H1 (cell line): ENCODE measurements around the gene TECTB. TPM values are rescaled to one million over a fixed set of nuclear protein-coding genes. Genes with fewer than 3 reads are reported as not detected.

Experiments used
- CTCF ChIA-PET: fragments of 300-600 bp; sonication (Branson Sonifier 250); formaldehyde crosslinking; loops from one replicate; lab custom pipeline; 2021; ENCODE audit not compliant: partially characterized antibody; lab: Charles Lee
- POLR2A ChIA-PET: fragments of 300-600 bp; sonication (Branson Sonifier 250); formaldehyde crosslinking; loops from one replicate; lab custom pipeline; 2021; ENCODE audit warnings: inconsistent platforms; ENCODE audit not compliant: partially characterized antibody; lab: Charles Lee
- DNase-seq, 2 experiments: peaks; one replicate each; pipeline versions ENCODE4 v3.0.0 to v3.0.0-alpha.2; 2010 to 2022; ENCODE audit warnings: low spot score in 2 of 2, low read depth in 1 of 2, mixed read lengths in 1 of 2
- FAIRE-seq: peaks from 2 replicates; lab custom pipeline; 2011; peaks lifted over from hg19 to GRCh38; lab: Jason Lieb, UNC
- H2AFZ ChIP-seq: 2 replicates; pipeline ENCODE4 v1.8.1; 2012; ENCODE audit warnings: low read length, inconsistent platforms
- H2AK5ac ChIP-seq: 2 replicates; pipeline ENCODE4 v1.6.1; 2013; ENCODE audit warnings: low read depth, low read length
- H2BK120ac ChIP-seq: replicated peaks from 2 replicates; pipeline ENCODE3; 2013; ENCODE audit warnings: low read depth, low read length, inconsistent platforms
- H2BK12ac ChIP-seq: 2 replicates; pipeline ENCODE4 v1.6.1; 2013; ENCODE audit warnings: low read depth, low read length
- H2BK15ac ChIP-seq: 2 replicates; pipeline ENCODE4 v1.6.1; 2013; ENCODE audit warnings: low read length
- H2BK20ac ChIP-seq: 2 replicates; pipeline ENCODE4 v1.6.1; 2013; ENCODE audit warnings: low read length
- H2BK5ac ChIP-seq: 2 replicates; pipeline ENCODE4 v1.6.1; 2013; ENCODE audit warnings: low read depth, low read length
- H3K14ac ChIP-seq: 2 replicates; pipeline ENCODE4 v1.6.1; 2013; ENCODE audit warnings: inconsistent platforms; ENCODE audit not compliant: insufficient read length
- H3K18ac ChIP-seq: 2 replicates; pipeline ENCODE4 v1.6.1; 2013; ENCODE audit warnings: low read length; ENCODE audit errors: extremely low read depth
- H3K23ac ChIP-seq: 2 replicates; pipeline ENCODE4 v1.6.1; 2013; ENCODE audit warnings: inconsistent platforms; ENCODE audit not compliant: insufficient read length
- H3K23me2 ChIP-seq: 2 replicates; pipeline ENCODE4 v1.6.1; 2013; ENCODE audit warnings: low read depth, low read length
- H3K27ac ChIP-seq: 2 replicates; pipeline ENCODE4 v1.6.1; 2011; ENCODE audit warnings: low read depth, low read length, inconsistent platforms
- H3K27me3 ChIP-seq, 4 experiments: replicated peaks in 1 of 4; 1 replicate in 1 of 4; 2 replicates in 3 of 4; pipeline versions ENCODE4 v1.6.1 to v1.8.1; 2011 to 2013; ENCODE audit warnings: low read length in 3 of 4, mild to moderate bottlenecking in 3 of 4, inconsistent platforms in 2 of 4, mixed read lengths in 2 of 4, moderate library complexity in 1 of 4; ENCODE audit not compliant: control insufficient read depth in 3 of 4, insufficient read depth in 3 of 4; ENCODE audit errors: extremely low read depth in 1 of 4
- H3K36me3 ChIP-seq, 4 experiments: 2 replicates each; pipeline versions ENCODE4 v1.6.1 to v1.8.1; 2011 to 2013; ENCODE audit warnings: mild to moderate bottlenecking in 4 of 4, low read length in 3 of 4, moderate library complexity in 2 of 4, control low read depth in 1 of 4, inconsistent platforms in 1 of 4; ENCODE audit not compliant: insufficient read depth in 4 of 4, control insufficient read depth in 2 of 4
- H3K4ac ChIP-seq: replicated peaks from 2 replicates; pipeline ENCODE3; 2013; ENCODE audit warnings: low read length, low read depth, mixed read lengths, inconsistent platforms; ENCODE audit not compliant: insufficient read length
- H3K4me1 ChIP-seq, 4 experiments: replicated peaks in 1 of 4; 1 replicate in 1 of 4; 2 replicates in 3 of 4; pipeline versions ENCODE4 v1.6.1 to v1.8.1; 2011 to 2013; ENCODE audit warnings: low read length in 3 of 4, inconsistent platforms in 2 of 4, mixed read lengths in 1 of 4; ENCODE audit not compliant: insufficient read depth in 4 of 4, control insufficient read depth in 3 of 4
- H3K4me2 ChIP-seq, 2 experiments: 2 replicates each; pipeline versions ENCODE4 v1.6.1 to v1.8.1; 2011 to 2013; ENCODE audit warnings: low read depth in 2 of 2, low read length in 2 of 2, control low read depth in 1 of 2, inconsistent platforms in 1 of 2, mild to moderate bottlenecking in 1 of 2; ENCODE audit not compliant: insufficient read depth in 1 of 2
- H3K4me3 ChIP-seq, 4 experiments: fragments of 200-600, 300-600 bp in 1 of 4; sonication (generic), shearing (Covaris generic), sonication (Bioruptor Twin) in 1 of 4; 2 replicates each; pipeline versions ENCODE4 v1.5.1 to v1.8.1; 2011 to 2016; ENCODE audit warnings: low read length in 4 of 4, low read depth in 3 of 4, control low read depth in 2 of 4, inconsistent platforms in 2 of 4, mild to moderate bottlenecking in 2 of 4, mixed read lengths in 1 of 4, moderate library complexity in 1 of 4; ENCODE audit not compliant: insufficient read depth in 2 of 4; ENCODE audit errors: extremely low read depth in 1 of 4
- H3K56ac ChIP-seq: replicated peaks from 2 replicates; pipeline ENCODE3; 2013; ENCODE audit warnings: low read depth, mild to moderate bottlenecking, mixed read lengths, low read length, inconsistent platforms; ENCODE audit not compliant: insufficient read length
- H3K79me1 ChIP-seq: 2 replicates; pipeline ENCODE4 v1.6.1; 2013; ENCODE audit warnings: low read depth, low read length, control low read depth
- H3K79me2 ChIP-seq, 2 experiments: 2 replicates each; pipeline versions ENCODE4 v1.6.1 to v1.8.1; 2012 to 2013; ENCODE audit warnings: low read length in 2 of 2, mild to moderate bottlenecking in 2 of 2, inconsistent platforms in 1 of 2; ENCODE audit not compliant: insufficient read depth in 2 of 2, control insufficient read depth in 1 of 2
- H3K9ac ChIP-seq, 4 experiments: replicated peaks in 1 of 4; 1 replicate in 1 of 4; 2 replicates in 3 of 4; pipeline versions ENCODE4 v1.6.1 to v1.8.1; 2011 to 2013; ENCODE audit warnings: low read depth in 3 of 4, low read length in 3 of 4, control low read depth in 2 of 4, mild to moderate bottlenecking in 2 of 4, moderate library complexity in 2 of 4, inconsistent platforms in 1 of 4; ENCODE audit errors: extremely low read depth in 1 of 4
- H3K9me3 ChIP-seq, 2 experiments: 2 replicates each; pipeline versions ENCODE4 v1.6.1 to v1.8.1; 2012 to 2013; ENCODE audit warnings: mild to moderate bottlenecking in 2 of 2, moderate library complexity in 2 of 2, control low read depth in 1 of 2, inconsistent platforms in 1 of 2, low read depth in 1 of 2, low read length in 1 of 2, mixed read lengths in 1 of 2; ENCODE audit not compliant: insufficient read depth in 2 of 2
- H4K20me1 ChIP-seq, 2 experiments: replicated peaks in 1 of 2; 2 replicates each; pipeline versions ENCODE3 to v1.8.1; 2011 to 2013; ENCODE audit warnings: inconsistent platforms in 2 of 2, low read length in 2 of 2, mild to moderate bottlenecking in 1 of 2; ENCODE audit not compliant: insufficient read depth in 2 of 2, control insufficient read depth in 1 of 2
- H4K5ac ChIP-seq: 2 replicates; pipeline ENCODE4 v1.6.1; 2013; ENCODE audit warnings: low read length, low read depth, mixed read lengths, inconsistent platforms; ENCODE audit not compliant: insufficient read length
- H4K8ac ChIP-seq: 2 replicates; pipeline ENCODE4 v1.8.0; 2013; ENCODE audit warnings: mild to moderate bottlenecking, moderate library complexity, low read length, inconsistent platforms; ENCODE audit not compliant: insufficient read depth; ENCODE audit errors: extremely low read depth
- H4K91ac ChIP-seq: replicated peaks from 2 replicates; pipeline ENCODE3; 2013; ENCODE audit warnings: low read length, mixed read lengths, inconsistent platforms; ENCODE audit not compliant: insufficient read length
- BACH1 ChIP-seq: IDR thresholded peaks from 2 replicates; pipeline ENCODE4 v1.6.1; 2012; ENCODE audit warnings: low read length, improper control_type of control experiment
- BCL11A ChIP-seq, 2 experiments: IDR thresholded peaks; one replicate each; pipeline ENCODE4 v1.6.1; 2011; ENCODE audit warnings: low read depth in 2 of 2, low read length in 2 of 2, mild to moderate bottlenecking in 2 of 2
- CHD2 ChIP-seq: IDR thresholded peaks from 2 replicates; pipeline ENCODE4 v1.6.1; 2012; ENCODE audit warnings: low read length, improper control_type of control experiment
- EGR1 ChIP-seq: IDR thresholded peaks from 2 replicates; pipeline ENCODE4 v1.6.1; 2011; ENCODE audit warnings: low read depth, low read length, borderline replicate concordance
- EP300 ChIP-seq, 2 experiments: IDR thresholded peaks; 1 replicate in 1 of 2; 2 replicates in 1 of 2; pipeline ENCODE4 v1.6.1; 2011 to 2012; ENCODE audit warnings: low read depth in 2 of 2, low read length in 2 of 2, mild to moderate bottlenecking in 2 of 2, borderline replicate concordance in 1 of 2, inconsistent platforms in 1 of 2, moderate library complexity in 1 of 2
- GABPA ChIP-seq: IDR thresholded peaks from 2 replicates; pipeline ENCODE4 v1.6.1; 2011; ENCODE audit warnings: mild to moderate bottlenecking, low read length, moderate library complexity, borderline replicate concordance; ENCODE audit not compliant: insufficient read depth
- HDAC6 ChIP-seq: IDR thresholded peaks from one replicate; pipeline ENCODE4 v1.7.1; 2012; ENCODE audit warnings: low read depth, mild to moderate bottlenecking, inconsistent platforms, low read length, moderate library complexity
- KDM1A ChIP-seq: fragments of 200-600, 300-600 bp; sonication (generic); IDR thresholded peaks from 2 replicates; pipeline ENCODE4 v1.7.1; 2016; ENCODE audit warnings: mild to moderate bottlenecking, low read length, borderline replicate concordance
- KDM4A ChIP-seq: IDR thresholded peaks from one replicate; pipeline ENCODE4 v1.7.1; 2012; ENCODE audit warnings: low read depth, mild to moderate bottlenecking, moderate library complexity, low read length, inconsistent platforms; ENCODE audit not compliant: severe bottlenecking
- SIN3A ChIP-seq, 2 experiments: IDR thresholded peaks in 1 of 2; conservative IDR thresholded peaks in 1 of 2; 2 replicates each; pipeline ENCODE4 v1.6.1; 2011 to 2012; ENCODE audit warnings: low read length in 2 of 2, improper control_type of control experiment in 1 of 2, low read depth in 1 of 2, mild to moderate bottlenecking in 1 of 2
- WGBS, 2 experiments: shearing (Covaris generic) in 1 of 2; methylation state at CpG; one replicate each; pipeline versions ENCODE4 v1.1.6 to v1.1.7; 2013 to 2015; ENCODE audit warnings: low lambda C conversion rate in 2 of 2, mixed read lengths in 2 of 2, inconsistent platforms in 1 of 2, low coverage in 1 of 2, missing lambda C conversion rate in 1 of 2; ENCODE audit not compliant: insufficient replicate concordance in 2 of 2, insufficient coverage in 1 of 2, insufficient read length in 1 of 2; ENCODE audit errors: extremely low coverage in 1 of 2, missing lambda C conversion rate in 1 of 2; 5-methylcytosine and 5-hydroxymethylcytosine counted together
- polyA plus RNA-seq, 7 experiments: library from polyadenylated mRNA; depleted of rRNA in 3 of 7; stranded (reverse) in 5 of 7; unstranded in 2 of 7; fragments of >200 nt in 5 of 7; fragments of 200-250 nt in 2 of 7; gene quantifications; 1 replicate in 5 of 7; 2 replicates in 1 of 7; 4 replicates in 1 of 7; pipeline versions ENCODE4 v1.2.1 to v1.2.3, GENCODE V29; 2011 to 2013; ENCODE audit warnings: missing spikeins in 2 of 7, mixed read lengths in 2 of 7
- total RNA-seq: library from RNA; stranded (reverse); fragmentation: NEBNext Ultra II Directional; extraction: Animal tissue kit (Norgen Biotek cat#: 25700); gene quantifications from 2 replicates; pipeline ENCODE4 v1.2.1, GENCODE V29; 2021
- TF ChIP-seq, protein P1 (sequence below): IDR thresholded peaks from 2 replicates; pipeline ENCODE4 v1.6.1; 2011; ENCODE audit warnings: low read depth, mild to moderate bottlenecking, low read length; ENCODE audit not compliant: insufficient read depth

The TECTB gene
- total and polyA plus RNA-seq, 2 of the 8 experiments (the other 6 are each of a cell fraction or from before 2014, with no cell fraction given), result not detected

DNA sequence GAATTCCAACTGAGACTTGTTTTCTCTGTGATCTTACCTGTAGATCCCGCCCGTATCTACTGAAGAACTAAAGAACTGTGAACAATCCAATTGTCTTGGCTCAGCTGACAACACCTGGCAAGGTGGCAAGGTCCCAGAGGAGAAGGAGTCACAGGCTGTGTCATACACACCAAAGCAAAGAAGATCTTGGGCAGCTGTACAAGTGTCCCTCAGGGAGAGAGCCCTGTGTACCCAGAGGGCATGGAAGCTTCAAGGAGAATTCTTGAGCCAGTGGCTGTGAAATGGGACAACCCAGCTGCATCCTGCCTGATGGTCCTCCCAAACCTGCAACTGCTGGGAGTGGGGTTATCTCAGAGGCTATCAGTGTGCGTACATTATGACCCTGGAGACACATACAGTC lies 46.7 kb upstream of the TECTB start:
- Histone ChIP-seq H2AFZ (no peak overlapping the region), H3K4me2 (no peak overlapping the region), H3K4me3 (no peak overlapping the region), H2BK120ac (no peak overlapping the region), H4K5ac (no peak overlapping the region), H4K8ac (no peak overlapping the region), H3K79me2 (no peaks in the 10 kb centered on the region), H2BK20ac (no peak overlapping the region), H3K4ac (no peak overlapping the region), H2BK12ac (no peak overlapping the region), H2AK5ac (no peak overlapping the region), H2BK15ac (no peak overlapping the region), H3K23me2 (no peaks in the 10 kb centered on the region), H2BK5ac (no peak overlapping the region), H3K79me1 (no peaks in the 10 kb centered on the region), H3K27me3 (no peaks in the 10 kb centered on the region), H3K9ac (no peak overlapping the region), H3K23ac (no peak overlapping the region), H3K18ac (no peak overlapping the region), H3K27ac (no peak overlapping the region), H3K56ac (no peak overlapping the region), H3K14ac (no peak overlapping the region), H4K20me1 (no peaks in the 10 kb centered on the region), H4K91ac (no peak overlapping the region), H3K4me1 (peaks cover 0 to 5% (median 3%) of the 10 kb centered on the region in 4 experiments; a peak in 3 of 7 replicates), H3K9me3 (peaks cover 3% of the 10 kb centered on the region in 2 experiments; a peak in 2 of 4 replicates), H3K36me3 (no peaks in the 10 kb centered on the region)
- ChIA-PET POLR2A (no interaction called here), CTCF (interaction anchor here (0.8 kb wide), 1 partner anchor 72 kb away, joined by 3 read pairs; no protein-coding TSS in a partner anchor)
- DNase-seq, result no peak
- WGBS, 2 experiments, result 89% methylated on average over 3 of the region's 3 CpGs; no CpG with 5 or more reads in 1 of the 2 experiments
- FAIRE-seq, result no peak
- TF ChIP-seq BCL11A (IDR thresholded peaks at IDR 0.05; ENCODE audit: low read depth in 2 of 2, low read length in 2 of 2) (no peak), BACH1 (no peak), EGR1 (no peak), GABPA (no peak), CHD2 (no peak), SIN3A (conservative IDR thresholded peaks at IDR 0.05 in 1 of 2, IDR thresholded peaks at IDR 0.05 in 1 of 2; ENCODE audit: low read depth in 1 of 2, low read length in 2 of 2) (no peak), KDM1A (no peak), KDM4A (no peak), HDAC6 (no peak), EP300 (IDR thresholded peaks at IDR 0.05; ENCODE audit: borderline replicate concordance in 1 of 2, low read depth in 2 of 2, low read length in 2 of 2) (no peak)
- TF ChIP-seq, protein P1, sequence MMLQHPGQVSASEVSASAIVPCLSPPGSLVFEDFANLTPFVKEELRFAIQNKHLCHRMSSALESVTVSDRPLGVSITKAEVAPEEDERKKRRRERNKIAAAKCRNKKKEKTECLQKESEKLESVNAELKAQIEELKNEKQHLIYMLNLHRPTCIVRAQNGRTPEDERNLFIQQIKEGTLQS, result no peak
